ENCODE data around the gene SRSF3.

DNA sequence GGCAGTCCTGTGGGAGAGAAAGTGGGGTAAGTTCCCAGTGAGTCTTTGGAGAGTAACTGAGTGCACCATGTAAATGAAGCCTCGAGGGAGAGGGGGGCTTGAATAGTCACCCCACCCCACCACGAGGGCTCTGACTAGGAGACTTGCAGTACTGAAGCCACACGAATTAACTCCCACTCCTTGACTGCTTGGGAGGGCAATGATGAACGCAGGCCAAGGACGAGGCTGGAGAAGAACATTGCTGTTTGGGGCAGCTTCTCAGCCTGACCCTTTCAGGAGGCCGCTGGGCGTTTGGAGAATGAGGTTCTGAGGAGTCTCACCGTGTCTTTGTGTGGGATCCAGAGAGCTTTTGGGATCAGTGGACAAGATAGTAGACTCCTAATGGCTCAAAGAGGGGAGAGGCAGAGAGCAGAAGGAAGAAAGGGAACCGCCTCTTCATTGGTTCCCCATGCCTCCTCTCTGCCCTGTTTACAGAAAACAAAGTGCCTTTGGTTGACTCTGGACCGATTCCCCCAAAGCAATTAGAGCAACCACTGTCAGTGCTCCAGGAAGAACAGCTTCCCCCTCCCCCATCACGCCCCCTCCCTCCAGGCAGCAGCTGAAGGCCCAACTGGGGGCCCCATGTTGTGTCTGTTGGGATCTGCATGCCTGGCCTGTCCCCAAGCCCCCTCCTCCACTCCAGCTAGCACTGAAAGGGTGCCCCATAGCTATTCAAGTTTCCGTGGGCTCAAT, 42.7 kb downstream of the SRSF3 start:
- TF ChIP-seq POLR2A (IDR thresholded peaks at IDR 0.05; ENCODE audit: low read length) (no peak), EP300 (IDR thresholded peaks at IDR 0.05) (no peak), ZC3H11A (IDR thresholded peaks at IDR 0.05) (no peak), CEBPB (IDR thresholded peaks at IDR 0.05) (no peak), ZSCAN20 (CRISPR knock-in tag; IDR thresholded peaks at IDR 0.05) (no peak), ESRRA (IDR thresholded peaks at IDR 0.05; ENCODE audit: borderline replicate concordance, low read length) (no peak), RAD21 (conservative IDR thresholded peaks at IDR 0.05 in 1 of 2, IDR thresholded peaks at IDR 0.05 in 1 of 2) (no peak), ZFP36 (IDR thresholded peaks at IDR 0.05; ENCODE audit: borderline replicate concordance, partially characterized antibody) (no peak), EHF (CRISPR knock-in tag; IDR thresholded peaks at IDR 0.05) (no peak), MYC (IDR thresholded peaks at IDR 0.05; ENCODE audit: borderline replicate concordance, low read length) (no peak), MAFK (IDR thresholded peaks at IDR 0.05; ENCODE audit: partially characterized antibody) (no peak)
- TF ChIP-seq, protein P1, sequence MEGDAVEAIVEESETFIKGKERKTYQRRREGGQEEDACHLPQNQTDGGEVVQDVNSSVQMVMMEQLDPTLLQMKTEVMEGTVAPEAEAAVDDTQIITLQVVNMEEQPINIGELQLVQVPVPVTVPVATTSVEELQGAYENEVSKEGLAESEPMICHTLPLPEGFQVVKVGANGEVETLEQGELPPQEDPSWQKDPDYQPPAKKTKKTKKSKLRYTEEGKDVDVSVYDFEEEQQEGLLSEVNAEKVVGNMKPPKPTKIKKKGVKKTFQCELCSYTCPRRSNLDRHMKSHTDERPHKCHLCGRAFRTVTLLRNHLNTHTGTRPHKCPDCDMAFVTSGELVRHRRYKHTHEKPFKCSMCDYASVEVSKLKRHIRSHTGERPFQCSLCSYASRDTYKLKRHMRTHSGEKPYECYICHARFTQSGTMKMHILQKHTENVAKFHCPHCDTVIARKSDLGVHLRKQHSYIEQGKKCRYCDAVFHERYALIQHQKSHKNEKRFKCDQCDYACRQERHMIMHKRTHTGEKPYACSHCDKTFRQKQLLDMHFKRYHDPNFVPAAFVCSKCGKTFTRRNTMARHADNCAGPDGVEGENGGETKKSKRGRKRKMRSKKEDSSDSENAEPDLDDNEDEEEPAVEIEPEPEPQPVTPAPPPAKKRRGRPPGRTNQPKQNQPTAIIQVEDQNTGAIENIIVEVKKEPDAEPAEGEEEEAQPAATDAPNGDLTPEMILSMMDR (IDR thresholded peaks at IDR 0.05): no peak
- TF ChIP-seq, protein P2, sequence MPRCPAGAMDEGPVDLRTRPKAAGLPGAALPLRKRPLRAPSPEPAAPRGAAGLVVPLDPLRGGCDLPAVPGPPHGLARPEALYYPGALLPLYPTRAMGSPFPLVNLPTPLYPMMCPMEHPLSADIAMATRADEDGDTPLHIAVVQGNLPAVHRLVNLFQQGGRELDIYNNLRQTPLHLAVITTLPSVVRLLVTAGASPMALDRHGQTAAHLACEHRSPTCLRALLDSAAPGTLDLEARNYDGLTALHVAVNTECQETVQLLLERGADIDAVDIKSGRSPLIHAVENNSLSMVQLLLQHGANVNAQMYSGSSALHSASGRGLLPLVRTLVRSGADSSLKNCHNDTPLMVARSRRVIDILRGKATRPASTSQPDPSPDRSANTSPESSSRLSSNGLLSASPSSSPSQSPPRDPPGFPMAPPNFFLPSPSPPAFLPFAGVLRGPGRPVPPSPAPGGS (IDR thresholded peaks at IDR 0.05): no peak

Measured in A549 (cell line).